GM19397 (cell line): Measurements from ENCODE around the gene NAXD.
"Not testable (repeated sequence)": the region's sequence is repeated elsewhere in the genome, so short reads cannot be mapped to it uniquely, and the experiment has no call there.

Source experiments
- ATAC-seq: cut with Tn5 transposase; IDR thresholded peaks from one replicate; pipeline ENCODE4 v1.9.1; 2021; ENCODE audit warnings: mild to moderate bottlenecking, moderate library complexity; ENCODE audit not compliant: unreplicated experiment

NAXD gene

GRCh38 chr13:110627761-110628476 is 12.6 kb downstream of the NAXD start:
- ATAC-seq: no peak

GRCh38 chr13:110628477-110628793 is 13.1 kb downstream of the NAXD start:
- ATAC-seq: no peak

DNA sequence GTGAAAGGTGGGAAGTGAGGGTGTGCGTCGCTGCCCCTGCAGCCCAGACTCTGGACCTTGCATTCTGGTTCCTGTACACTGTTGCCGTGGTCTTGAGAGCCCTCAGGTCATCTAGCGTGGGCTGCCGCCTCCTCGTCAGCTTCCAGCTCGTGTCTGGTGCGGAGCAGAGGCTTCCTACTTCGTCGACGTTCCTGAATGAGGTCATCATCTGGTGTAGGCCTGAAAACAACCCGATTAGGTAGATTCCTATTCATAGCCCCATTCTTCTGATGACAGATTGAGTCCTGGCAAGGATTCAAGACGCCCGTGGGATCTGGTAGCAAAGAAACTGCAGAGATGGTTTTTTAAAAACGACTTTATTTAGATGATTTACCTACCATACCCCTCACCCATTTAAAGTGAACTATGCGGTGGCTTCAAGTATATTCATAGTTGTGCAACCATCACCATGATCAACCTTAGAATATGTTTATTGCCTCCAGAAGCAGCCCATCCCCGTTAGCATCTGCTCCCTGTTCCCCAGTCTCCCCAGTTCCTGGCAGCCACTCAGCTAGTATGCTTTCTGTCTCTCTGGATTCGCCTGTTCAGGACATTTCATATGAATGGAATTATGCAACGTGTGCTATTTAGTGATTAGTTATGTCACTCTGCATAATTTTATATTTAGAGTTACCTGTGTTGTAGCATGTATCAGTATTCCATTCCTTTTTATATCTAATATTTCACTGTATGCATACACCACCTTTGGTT is 13.8 kb downstream of the NAXD start:
- no peak for ATAC-seq

GRCh38 chr13:110629735-110630134 is 14.4 kb downstream of the NAXD start:
- no peak for ATAC-seq

DNA sequence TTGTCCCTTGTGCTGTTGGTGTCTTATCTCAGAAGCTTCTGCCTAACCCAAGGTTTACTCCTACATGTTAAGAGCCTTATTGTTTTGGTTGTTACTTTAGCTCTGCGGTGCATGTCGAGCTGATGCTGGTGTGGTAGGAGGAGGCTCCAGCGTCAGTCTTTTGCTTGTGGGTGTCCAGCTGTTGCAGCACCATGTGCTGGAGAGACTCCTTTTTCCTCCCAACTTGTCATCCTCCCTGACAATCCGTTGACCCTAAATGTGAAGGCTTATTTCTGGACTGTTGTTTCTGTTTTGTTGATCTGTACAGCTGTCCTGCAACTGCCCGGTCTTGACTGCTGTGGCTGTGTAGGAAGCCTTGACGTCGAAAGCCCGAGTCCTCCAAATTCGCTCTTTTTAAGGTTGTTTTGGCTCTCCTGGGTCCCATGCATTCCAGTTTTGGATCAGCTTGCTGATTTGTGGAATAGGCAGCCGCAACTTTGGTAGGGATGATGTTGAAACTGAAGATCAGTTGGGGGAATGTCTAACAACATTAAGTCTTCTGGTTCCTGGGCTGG is 15.3 kb downstream of the NAXD start:
- ATAC-seq: no peak

DNA sequence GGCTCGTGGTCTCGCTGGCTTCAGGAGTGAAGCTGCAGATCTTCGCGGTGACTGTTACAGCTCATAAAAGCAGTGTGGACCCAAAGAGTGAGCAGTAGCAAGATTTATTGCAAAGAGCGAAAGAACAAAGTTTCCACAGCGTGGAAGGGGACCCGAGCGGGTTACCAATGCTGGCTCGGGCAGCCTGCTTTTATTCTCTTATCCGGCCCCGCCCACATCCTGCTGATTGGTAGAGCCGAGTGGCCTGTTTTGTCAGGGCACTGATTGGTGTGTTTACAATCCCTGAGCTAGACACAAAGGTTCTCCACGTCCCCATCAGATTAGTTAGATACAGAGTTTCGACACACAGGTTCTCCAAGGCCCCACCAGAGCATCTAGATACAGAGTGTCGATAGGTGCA is 16.9 kb downstream of the NAXD start:
- ATAC-seq: not testable (repeated sequence)

DNA sequence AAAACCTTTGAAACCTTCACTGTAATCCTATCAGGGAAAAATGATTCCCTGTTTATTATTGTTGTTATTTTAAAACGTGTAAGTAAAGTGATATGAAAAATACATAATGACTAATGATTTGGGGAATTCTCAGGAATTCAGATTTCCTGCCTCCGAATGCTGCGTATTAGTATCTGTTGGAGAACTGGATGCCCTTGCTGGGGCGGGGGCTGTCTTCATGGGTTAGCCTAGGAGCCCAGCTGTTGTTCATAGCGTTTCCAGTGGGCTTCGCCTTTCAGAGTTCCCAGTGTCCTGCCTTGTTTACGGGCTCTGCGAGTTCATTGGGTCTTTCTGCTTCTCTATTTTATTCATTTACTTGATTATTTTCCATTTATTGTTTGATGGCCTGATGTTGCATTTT is 18.4 kb downstream of the NAXD start:
- ATAC-seq: no peak

DNA sequence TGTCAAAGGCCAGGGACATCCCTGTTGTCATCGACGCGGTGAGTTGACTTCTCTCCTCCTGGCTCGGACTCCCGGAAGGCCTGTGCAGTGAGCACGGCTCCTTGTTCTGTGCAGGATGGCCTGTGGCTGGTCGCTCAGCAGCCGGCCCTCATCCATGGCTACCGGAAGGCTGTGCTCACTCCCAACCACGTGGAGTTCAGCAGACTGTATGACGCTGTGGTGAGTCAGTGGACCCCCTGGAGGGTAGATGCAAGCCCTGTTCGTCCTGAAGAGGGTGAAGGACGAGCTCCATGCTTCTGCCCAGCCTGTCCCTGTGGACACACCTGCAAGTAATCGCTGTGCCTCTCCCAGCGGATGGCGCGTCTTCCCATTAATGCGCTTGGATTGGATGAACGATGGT is 19.2 kb downstream of the NAXD start:
- ATAC-seq: no peak

DNA sequence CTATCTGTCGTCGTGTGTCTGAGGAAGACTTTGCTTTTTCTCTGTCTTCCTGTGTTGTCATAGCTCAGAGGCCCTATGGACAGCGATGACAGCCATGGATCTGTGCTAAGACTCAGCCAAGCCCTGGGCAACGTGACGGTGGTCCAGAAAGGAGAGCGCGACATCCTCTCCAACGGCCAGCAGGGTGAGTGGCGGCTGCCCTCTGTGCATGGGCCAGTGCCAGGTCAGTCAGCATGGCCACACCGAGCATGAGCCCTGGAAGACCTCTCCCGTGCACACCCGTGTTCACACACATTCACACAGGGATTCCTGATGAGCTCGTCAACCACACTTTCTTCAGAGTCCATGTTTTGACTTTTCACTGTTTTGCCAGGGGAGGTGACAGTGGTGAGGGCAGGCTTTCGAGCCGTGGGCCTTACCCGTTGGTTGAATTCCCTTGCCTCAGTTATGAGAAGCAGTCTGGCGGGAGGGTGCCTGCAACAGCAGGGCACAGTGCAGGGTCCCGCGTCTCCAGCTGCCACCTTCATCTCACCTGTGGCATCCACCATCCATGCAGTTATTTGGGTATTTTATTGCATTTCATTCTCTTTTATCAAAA is 20.2 kb downstream of the NAXD start:
- ATAC-seq: no peak

DNA sequence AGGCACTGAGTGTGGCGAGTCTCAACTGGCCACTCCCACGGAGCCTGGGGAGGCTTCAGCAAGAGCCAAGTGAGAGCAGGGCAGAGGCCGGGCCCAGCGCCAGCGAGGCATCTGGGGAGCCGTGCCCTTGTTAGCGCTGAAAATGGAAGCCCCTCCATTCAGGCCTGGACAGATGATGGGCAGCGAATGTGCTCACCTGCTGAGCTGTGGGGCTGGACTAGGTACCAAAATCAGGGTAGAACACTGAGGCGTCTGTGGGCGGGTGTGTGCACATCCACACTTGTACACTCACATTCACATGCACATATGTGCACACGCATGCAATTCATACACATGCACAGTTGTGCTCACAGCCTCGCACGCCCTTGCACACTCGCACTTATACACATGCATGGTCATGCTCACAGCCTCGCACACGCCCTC is 20.7 kb downstream of the NAXD start:
- no peak for ATAC-seq

GRCh38 chr13:110636701-110637201 is 21.4 kb downstream of the NAXD start:
- ATAC-seq: no peak

GRCh38 chr13:110637275-110637674 is 21.9 kb downstream of the NAXD start:
- ATAC-seq: no peak

- no peak for ATAC-seq
Observed at GRCh38 chr13:110637747-110638146, 22.4 kb downstream of the NAXD start.

DNA sequence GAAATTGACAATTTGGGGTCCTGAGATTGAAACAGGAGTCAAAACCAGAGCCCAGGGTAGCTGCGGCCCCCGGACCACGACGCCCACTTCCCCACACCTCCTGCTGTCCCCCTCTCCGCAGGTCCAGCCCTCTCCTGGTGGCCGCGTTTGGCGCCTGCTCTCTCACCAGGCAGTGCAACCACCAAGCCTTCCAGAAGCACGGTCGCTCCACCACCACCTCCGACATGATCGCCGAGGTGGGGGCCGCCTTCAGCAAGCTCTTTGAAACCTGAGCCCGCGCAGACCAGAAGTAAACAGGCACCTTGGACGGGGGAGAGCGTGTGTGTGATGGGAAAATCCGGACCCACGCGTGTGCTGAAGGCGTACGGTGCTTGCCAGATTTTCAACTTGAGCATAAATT is 22.9 kb downstream of the NAXD start:
- ATAC-seq: no peak

DNA sequence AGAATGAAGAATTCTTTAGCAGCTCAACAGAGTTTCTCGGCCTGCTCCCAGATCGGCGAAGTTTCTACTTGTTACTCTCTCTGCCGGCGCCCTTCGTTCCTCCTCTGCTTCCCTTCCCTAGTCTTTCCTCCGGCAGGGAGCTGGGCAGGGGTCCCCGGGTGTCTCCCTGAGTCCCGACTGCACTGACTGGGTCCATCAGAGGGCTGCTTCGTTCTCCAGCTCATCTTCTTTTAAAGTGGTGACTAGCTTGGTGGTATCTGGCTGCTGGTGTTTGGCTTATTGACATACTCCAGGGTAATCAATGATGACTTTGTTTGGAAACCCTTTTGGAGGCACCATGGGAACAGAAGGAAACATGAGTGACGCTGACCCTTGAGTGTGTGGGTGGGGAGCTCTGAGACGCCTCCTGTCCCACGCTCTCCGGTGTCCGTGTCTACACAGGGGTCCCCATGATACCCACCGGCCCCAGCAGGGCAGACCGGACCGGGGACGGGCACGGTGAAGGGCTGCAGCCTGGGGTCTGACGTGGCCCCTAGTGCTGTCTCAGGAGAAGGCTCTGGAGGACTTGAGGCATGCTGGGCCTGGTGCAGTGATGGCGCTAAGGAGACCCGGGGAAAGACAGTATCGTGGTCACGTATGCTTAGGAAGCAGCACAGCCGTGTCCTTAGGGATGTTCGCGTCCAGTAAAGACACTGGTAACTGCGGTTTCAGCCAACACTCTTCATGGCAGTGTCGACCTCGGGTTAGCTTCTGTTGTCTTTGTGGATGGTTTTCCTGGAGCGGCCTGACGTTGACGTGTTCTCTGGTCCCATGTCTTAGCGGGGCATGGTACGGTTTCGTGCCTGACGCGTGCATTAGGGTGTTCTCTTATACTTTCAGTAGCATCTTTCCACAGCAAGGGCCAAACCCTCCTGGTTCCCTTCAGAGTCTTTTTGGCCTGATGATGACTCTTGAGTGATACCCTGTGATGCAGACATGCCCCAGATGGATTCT is 23.8 kb downstream of the NAXD start:
- no peak for ATAC-seq

DNA sequence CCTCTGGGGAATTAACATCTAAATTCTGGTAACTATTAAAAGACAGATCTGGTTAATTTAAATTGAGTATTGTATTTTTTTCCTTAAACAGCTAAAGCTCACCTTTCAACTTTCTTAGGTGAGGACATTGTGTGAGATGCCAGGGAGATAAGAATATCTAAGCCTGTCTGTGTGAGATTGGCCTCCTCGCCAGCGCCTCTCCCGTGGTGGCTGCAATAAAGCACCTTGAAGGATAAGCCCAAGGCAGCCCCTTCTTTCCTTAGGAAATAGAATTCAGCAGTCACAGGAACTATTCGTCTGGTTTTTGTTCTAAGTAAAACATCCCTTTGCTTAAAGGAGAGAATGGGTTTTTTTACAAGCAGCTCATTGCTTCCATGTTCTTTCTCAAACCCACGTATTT is 24.6 kb downstream of the NAXD start:
- no peak for ATAC-seq

- no peak for ATAC-seq
Observed at GRCh38 chr13:110640591-110641029, 25.3 kb downstream of the NAXD start.

DNA sequence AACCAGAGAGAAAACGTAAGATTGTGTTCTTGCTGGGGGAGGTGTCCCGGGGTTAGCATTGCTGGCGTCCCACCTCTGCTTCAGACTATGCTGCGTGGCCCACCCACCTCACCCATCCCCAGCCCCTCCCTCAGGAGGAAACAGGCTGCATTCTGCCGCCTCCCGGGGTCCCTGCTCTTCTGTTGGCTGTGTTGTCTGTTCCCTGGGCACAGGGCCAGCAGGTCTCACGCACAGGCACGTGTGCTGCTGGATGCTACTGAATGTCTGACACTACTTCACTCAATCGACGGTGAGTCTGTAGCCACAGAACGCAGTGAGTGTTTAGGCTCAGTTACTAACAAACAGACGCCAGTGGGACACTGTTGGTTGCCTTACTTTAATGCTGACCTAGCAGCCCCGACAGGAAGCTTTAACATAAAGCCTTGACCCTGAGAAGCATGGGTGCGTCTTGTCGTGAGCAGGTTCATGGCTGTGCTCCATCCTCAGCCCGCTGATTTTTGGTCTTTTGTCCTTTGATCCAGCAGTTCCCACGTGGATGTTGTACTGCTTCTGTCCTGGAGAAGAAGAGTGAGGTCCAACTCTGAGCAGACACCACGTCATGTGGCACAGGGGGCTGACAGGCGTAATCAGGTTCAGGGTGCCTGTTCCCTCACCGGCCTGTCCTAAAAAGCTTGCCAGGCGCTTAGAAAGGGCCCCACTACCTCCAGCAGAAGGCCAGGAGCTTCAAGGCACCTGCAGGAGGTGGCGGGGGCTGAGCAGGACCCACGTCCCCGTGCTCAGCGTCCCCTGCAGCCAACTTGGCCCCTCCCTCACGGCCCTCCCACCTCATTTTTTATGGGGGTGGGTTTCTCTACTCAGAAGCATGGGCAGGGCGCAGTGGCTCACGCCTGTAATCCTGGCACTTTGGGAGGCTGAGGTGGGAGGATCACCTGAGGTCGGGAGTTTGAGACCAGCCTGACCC is 26.0 kb downstream of the NAXD start:
- no peak for ATAC-seq

DNA sequence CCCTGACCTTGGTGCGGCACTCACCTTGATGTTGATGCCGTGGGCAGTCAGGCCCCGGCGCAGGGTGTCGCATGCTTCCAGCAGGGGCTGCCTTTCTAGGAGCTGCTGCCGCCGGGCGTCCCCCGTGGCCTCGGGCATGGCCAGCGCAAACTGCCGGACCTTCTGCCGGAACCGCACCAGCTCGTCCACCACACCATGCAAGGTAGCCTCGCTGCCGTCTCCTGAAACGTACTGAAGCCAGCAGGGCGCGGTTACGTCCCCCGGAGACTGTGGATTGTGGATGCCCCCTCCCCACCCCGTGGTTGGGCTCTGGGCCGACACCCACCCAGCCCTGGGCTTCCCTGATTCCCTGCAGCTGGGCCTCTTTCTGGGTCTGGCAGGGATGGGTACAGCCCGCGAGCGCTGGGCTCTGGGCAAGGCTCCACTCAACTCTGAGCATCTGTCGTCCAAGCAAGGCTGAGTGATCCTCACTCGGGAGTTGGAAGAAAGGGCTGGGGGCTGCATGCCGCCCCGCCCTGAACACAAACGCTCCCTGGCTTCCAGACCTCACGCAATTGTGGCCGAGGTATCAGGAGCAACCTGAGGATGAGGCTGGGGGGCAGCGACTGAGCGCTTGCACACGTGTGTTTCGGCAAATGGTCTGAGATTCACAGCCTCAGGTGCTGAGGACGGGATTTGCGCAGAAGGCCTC is 27.1 kb downstream of the NAXD start:
- ATAC-seq: no peak
